NCI-H2029 treated with DMSO at 0.1 percent for 48 hours (cell line): ENCODE measurements around the gene SMPDL3B.
"Not testable (repeated sequence)": the region's sequence is repeated elsewhere in the genome, so short reads cannot be mapped to it uniquely, and the experiment has no call there.

Experiments
- DNase-seq: peaks from one replicate; lab custom pipeline; 2025; lab: John Stamatoyannopoulos, UW

Gene SMPDL3B

GRCh38 chr1:27970401-27970800 is 35.6 kb downstream of the SMPDL3B start:
- no peak for DNase-seq

- no peak for DNase-seq
Observed at GRCh38 chr1:27971674-27972073, 36.9 kb downstream of the SMPDL3B start.

- DNase-seq, result no peak
Observed at GRCh38 chr1:27972141-27972540, 37.3 kb downstream of the SMPDL3B start.

- DNase-seq, result no peak
Observed at GRCh38 chr1:27973771-27974416, 39.1 kb downstream of the SMPDL3B start.

DNA sequence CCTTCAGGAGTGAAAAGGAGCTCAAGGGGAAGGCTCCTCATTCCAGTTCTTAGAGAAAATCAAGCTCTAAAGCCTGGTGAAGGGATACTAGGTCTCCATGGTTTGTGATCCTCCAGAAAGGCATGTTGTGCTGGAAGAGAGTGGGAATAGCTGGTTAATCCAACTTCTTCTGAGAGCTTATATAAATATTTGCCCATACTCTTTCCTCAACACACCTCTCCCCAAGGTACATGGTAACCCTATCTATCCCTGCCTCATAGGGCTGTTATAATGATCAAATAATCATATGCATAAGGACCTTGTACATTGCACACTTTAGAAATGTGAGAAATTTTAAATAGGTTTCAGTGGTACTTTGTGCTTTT is 39.6 kb downstream of the SMPDL3B start:
- DNase-seq, result no peak

GRCh38 chr1:27979151-27979858 is 44.5 kb downstream of the SMPDL3B start:
- no peak for DNase-seq

GRCh38 chr1:27979859-27980201 is 45.0 kb downstream of the SMPDL3B start:
- no peak for DNase-seq

DNA sequence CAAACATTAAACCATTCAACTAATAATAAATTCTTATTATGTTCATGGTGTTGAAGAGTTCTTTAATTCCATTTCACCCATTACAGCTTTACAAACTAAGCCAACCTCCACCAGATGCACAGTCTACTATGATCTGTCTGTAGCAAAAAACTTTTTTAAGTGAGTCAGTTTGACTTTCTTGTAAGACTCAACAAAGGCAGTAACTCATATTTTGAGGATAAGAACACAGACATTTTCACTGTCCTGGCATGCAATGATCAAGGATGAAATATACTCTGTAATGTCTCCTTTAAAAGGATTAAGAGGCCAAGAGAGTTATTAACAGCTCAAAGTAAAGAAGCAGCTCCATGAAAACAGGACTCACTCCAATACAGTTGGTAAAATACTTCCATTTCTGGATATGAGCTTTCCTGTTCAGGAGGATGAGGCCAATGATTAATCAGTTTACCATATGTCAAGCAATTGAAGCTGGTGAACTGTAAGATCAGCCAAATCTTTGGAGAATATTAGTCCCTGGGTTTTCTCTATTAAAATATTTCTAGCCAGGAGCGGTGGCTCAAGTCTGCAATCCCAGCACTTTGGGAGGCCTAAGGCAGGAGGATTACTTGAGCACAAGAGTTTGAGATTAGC is 45.5 kb downstream of the SMPDL3B start:
- DNase-seq, result no peak

GRCh38 chr1:27981145-27981544 is 46.3 kb downstream of the SMPDL3B start:
- no peak for DNase-seq

- no peak for DNase-seq
Observed at GRCh38 chr1:27990920-27991537, 56.2 kb downstream of the SMPDL3B start.

- no peak for DNase-seq
Observed at GRCh38 chr1:27992276-27992675, 57.5 kb downstream of the SMPDL3B start.

- no peak for DNase-seq
Observed at GRCh38 chr1:27993241-27993640, 58.4 kb downstream of the SMPDL3B start.

- DNase-seq, result no peak
Observed at GRCh38 chr1:27994060-27994459, 59.3 kb downstream of the SMPDL3B start.

- DNase-seq, result not testable (repeated sequence)
Observed at GRCh38 chr1:27994526-27994925, 59.7 kb downstream of the SMPDL3B start.

DNA sequence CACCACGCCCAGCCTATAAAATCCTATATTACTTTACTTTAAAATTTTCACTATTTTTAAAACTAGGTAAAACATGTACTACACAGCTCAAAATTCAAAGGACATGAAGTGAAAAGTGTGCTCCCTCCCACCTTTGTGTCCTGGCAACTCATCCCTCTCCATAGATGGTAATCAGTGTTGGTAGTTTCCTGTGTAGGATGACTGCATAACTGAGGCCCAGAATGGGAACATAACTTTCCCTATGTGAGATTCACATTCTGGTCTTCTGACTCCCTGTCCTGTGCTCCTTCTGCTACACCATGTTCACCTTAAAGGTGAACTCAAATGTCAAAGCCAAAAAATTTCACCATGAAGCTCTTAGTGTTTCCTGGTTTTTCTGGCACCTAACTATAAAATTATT is 64.3 kb downstream of the SMPDL3B start:
- DNase-seq, result no peak

DNA sequence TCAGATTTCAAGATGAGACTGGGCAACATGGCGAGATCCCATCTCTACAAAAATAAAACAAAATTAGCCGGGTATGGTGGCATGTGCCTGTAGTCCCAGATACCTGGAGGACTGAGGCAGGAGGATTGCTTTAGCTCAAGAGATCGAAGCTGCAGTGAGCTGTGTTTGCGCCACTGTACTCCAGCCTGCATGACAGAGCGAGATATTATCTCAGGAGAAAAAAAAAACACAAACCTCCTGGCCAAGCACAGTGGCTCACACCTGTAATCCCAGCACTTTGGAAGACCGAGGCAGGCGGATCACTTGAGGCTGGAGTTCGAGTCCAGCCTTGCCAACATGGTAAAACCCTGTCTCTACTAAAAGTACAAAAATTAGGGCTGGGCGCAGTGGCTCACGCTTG is 67.8 kb downstream of the SMPDL3B start:
- no peak for DNase-seq

DNA sequence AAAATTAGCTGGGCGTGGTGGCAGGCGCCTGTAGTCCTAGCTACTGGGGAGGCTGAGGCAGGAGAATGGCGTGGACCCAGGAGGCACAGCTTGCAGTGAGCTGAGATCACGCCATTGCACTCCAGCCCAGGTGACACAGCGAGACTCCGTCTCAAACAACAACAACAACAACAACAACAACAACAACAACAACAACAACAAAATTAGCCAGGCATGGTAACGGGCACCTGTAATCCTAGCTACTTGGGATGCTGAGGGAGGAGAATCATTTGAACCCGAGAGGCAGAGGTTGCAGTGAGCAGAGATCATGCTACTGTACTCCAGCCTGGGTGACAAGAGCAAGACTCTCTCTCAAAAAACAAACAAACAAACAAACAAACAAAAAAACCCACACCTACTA is 68.3 kb downstream of the SMPDL3B start:
- DNase-seq, result not testable (repeated sequence)
